T47D (cell line): ENCODE data around the gene SRSF1.
"Not testable (repeated sequence)": the region's sequence is repeated elsewhere in the genome, so short reads cannot be mapped to it uniquely, and the experiment has no call there.

Source experiments
- DNase-seq, 2 experiments: peaks; one replicate each; pipeline versions ENCODE4 v3.0.0 to v3.0.0-alpha.2; 2011 to 2012; ENCODE audit warnings: low read depth in 1 of 2, low spot score in 1 of 2
- JUND ChIP-seq: IDR thresholded peaks from 2 replicates; pipeline ENCODE4 v1.6.1; 2012; ENCODE audit warnings: low read depth
- in situ Hi-C: cut with HindIII; loops from 2 replicates; pipeline ENCODE4 v1.10.0; 2016; ENCODE audit warnings: low sequenced_read_pairs, low pct_unique_long_range_greater_than_20kb

SRSF1 gene

DNA sequence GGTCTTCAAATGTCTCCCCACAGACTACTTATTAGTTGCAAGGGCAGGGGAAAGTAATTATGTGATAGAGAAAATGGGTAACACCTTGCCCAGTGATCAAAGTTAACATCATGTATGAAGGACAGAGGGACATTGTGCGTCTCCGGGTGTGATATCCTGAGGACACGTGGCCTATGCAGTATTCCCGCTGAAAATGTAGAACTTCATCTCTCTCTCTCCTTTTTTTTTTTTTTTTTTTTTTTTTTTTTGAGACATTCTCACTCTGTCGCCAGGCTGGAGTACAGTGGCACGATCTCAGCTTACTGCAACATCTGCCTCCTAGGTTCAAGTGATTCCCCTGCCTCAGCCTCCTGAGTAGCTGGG lies 43.9 kb downstream of the SRSF1 start:
- TF ChIP-seq JUND = no peak
- in situ Hi-C loops = no loop called here
- DNase-seq = no peak

DNA sequence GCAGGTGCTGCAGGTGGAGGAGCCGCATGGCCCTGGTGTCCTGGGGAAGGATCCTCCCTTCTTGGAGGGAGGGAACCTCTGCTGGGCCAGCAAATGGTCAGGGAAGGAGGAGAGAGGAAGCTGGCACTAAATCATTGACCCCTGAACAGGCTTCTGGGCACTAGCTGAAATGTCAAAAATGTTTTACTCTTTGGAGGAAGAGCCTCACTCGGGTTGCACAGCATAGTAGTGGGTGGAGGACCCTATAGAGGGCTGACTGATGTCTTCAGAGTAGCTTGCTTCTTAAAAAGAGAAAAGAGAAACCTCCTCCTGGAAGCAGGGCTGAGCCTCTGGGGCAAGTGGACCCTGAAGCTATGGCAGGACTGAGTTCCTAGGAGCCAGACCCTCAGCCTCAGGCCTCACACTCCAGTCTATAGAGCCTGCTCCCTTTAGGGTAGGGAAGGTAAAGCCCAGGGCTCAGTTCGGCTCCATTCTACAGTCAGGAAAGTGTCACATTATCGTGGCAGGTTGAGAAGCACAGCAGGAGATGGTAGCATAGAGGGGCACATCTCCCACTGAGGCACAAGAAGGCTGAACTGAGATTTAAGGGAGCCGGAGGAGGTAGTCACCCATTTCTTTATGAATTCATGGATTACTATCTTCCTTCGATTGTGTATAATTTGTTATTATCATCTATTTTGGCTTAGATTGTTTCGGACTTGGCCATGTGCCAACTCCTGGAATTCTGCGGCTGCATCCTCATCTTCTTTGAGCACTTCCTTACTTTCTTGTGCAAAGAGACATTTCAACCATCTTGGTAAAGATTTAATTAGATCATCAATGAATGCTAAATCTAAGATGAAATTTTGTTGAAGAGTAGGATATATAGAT lies 44.5 kb downstream of the SRSF1 start:
- in situ Hi-C loops = no loop called here
- DNase-seq = no peak

DNA sequence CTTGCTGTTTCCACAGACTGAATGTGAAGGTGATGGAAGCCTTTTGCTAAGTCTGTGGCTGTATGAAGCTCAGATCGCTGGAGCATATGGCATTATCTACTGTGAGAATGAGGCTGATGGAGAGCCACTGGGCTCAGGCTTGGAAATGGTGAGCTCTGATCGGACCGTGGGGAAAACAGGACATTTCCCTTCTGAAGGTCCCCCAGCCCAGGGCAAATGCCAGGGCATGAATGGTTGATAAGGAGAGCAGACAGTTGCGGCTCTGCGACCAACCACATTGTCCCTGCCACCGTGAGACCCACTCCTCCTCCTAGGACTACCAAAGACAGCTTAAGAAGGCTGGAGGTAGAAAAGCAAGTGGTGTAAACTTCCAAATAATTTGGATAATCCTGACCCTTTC lies 47.1 kb downstream of the SRSF1 start:
- DNase-seq = no peak
- in situ Hi-C loops = no loop called here
- no peak for TF ChIP-seq JUND

More for the DNA sequence above, 44.5 kb downstream of the SRSF1 start:
- TF ChIP-seq JUND = no peak

DNA sequence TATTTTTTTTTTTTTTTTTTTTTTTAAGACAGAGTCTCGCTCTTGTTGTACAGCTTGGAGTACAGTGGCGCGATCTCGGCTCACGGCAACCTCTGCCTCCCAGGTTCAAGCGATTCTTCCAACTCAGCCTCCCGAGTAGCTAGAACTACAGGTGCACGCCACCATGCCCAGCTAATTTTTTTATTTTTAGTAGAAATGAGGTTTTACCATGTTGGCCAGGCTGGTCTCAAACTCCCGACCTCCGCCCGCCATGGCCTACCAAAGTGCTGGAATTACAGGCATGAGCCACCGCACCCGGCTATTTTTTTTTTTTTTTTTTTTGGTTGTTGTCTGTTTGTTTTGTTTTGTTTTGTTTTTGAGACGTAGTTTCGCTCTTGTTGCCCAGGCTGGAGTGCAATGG lies 48.7 kb downstream of the SRSF1 start:
- DNase-seq, in situ Hi-C loops: not testable (repeated sequence)

DNA sequence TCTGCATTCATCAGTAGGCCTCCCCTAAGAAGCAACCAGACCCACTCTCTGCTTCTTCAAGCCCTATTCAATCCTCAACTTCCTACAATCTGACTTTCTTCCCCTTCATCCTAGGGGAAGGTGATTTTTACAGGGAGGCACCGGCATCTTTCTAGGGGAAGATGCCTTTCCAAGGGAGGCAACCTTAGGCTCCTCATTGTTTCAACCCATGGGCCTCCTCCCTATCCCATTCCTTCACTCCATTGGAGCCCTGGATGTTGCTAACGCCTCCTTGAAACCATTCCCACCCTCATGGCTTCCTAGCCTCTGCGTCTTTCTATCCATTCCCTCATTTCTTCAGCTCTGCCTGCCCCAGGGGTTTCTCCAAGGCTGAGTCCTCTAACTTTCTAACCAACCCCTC lies 49.2 kb downstream of the SRSF1 start:
- no peak for DNase-seq
- in situ Hi-C loops = no loop called here
- no peak for TF ChIP-seq JUND

DNA sequence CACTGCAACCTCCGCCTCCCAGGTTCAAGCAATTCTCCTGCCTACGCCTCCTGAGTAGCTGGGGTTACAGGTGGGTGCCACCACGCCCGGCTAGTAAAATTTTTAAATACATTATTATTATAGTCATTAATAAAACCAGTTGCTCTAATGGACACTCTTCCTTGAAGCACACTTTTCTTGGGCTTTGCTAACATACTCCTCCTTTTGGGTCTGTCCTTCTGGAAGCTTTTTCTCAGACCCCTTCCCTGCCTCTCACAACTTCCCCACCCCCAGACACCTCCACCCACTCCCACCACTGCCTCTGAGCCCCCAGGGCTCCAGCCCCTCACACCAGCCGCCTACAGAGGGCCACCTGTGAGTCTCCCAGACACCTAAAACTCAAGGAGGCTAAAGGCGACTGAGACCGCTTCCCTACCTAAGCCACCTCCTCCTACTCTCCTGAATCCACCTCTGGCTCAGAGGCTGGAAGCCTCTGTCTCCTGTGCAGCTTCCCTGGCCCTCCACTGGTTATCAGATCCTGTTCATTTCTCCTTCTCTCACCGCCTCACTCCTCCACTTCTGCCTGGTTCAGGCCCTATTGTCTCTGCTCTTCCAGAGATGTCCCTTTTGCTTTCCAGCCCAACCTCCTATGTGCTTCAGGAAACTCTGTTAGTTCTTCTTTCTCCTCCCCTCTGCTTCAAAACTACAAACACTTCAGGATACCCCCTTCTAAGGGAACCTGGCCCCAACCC lies 49.8 kb downstream of the SRSF1 start:
- no peak for TF ChIP-seq JUND
- in situ Hi-C loops = no loop called here
- DNase-seq = no peak

DNA sequence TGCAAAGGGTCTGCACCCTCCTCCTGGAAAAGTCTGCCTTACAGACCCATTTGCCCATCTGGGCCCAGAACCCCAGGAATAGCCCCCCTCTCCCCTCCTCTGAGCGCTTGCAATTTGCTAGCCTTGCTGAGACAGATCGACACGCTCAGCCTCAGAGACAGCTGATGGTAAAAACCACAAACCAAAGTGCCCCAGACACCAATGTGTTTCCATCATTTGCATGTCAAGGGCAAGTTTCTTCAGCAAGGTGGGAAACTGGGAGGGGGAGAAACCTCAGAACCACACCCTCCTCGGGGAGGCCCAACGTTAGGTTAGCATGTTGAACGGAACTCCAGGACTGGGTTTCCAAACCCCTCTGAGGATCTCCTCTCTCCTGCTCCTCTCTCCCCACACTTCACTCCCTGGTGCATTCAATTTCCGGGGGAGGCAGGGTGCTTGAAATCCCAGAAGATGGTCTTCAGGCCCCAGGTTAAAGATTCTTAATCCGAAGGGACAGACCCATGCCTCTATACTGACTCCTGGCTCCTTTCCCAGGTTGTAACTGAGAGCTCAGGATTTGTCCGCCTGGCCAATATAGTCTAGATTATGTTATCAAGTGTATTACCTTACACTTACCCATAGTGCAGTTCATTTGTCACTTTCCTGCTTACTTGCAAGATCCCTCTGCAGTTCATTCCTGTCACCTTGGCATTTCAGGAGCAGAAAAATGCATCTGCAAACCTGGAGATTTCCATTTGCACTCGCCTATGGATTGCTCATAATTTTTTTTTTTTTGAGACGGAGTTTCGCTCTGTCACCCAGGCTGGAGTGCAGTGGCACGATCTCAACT lies 50.5 kb downstream of the SRSF1 start:
- in situ Hi-C loops = no loop called here
- DNase-seq = no peak
- TF ChIP-seq JUND = no peak

DNA sequence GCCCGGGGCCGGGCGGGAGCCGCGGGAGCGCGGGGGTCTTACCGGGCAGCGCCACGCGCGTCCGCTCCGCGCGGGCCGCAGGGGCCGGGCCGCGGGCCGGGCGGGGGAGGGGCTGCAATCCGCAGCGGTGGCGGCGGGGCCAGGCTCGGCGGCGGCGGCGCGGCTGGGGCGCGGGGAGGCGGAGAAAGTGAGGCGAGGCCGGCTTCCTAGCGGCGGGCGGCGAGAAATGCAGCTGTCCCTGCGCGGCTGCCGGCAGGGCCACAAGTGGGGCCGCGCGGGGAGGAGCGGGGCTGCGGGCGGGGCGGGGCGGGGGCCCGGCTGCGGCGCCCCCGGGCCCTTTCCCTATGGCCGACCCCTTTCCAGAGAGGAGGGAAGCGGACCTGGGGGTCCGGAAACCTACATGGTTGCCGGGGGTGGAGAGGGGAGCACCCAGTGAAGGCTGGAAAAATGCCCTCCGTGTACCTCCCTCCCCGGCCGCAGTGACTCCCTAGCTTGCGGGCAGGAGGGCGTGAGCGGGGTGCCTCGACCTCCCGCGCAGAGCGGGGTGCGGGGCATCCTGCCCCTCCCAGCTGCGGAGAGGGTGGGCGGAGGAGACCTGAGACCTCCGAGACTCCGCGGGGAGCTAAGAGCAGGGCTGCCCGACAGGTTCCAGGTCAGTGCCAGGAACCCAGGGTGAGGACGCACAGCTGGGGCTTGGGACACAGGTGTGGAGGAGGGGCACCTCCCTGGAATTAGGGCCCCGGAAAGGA lies 51.7 kb downstream of the SRSF1 start, which contains the start of gene CUEDC1:
Gene CUEDC1 (minus strand): TSS at position 230 of the 749 bp plus-strand sequence. CDS start 69,848 bp downstream, outside the sequence.
- in situ Hi-C loops = no loop called here
- peak; percentile 75 to 82 for DNase-seq
- no peak for TF ChIP-seq JUND

DNA sequence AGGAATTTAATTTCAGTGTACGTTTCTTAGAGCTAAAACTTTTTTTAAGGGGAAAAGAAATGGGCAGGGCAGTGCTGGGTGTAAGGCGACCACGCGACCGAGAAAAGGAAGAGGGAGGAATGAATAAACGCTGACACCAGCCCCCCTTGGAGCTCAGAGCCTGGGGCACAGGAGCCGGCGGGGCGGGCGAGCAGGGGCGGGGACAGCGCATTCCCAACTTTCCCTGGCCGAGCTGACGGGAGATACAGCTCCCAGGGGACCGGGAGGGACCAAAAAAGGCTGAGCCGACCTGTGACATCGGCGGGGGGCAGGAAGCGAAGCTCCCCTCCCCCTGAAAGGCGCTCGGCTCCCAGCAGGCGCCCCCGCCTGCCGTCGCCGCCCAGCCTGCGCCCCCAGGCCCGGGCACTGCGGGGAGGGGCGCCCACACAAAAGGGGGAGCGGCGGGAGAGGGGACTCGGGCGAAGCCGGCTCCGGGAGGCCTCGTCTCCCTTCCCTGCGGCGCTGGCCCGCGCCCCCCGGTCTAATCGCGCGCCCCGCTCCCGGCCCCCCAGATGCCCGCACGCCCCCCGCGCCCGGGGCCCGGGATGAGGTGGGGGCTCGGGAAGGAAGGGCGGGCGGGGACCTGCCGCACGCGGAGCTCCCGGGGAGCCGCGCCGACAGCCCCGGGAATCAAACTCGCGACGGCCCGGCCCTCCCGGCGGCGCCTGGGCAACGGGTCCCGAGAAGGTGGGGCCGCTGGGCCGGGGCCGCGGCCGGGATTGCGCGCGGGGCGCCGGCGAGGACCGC lies 52.5 kb downstream of the SRSF1 start:
- peak; percentile 65 to 90 for DNase-seq
- no peak for TF ChIP-seq JUND
- in situ Hi-C loops = no loop called here

DNA sequence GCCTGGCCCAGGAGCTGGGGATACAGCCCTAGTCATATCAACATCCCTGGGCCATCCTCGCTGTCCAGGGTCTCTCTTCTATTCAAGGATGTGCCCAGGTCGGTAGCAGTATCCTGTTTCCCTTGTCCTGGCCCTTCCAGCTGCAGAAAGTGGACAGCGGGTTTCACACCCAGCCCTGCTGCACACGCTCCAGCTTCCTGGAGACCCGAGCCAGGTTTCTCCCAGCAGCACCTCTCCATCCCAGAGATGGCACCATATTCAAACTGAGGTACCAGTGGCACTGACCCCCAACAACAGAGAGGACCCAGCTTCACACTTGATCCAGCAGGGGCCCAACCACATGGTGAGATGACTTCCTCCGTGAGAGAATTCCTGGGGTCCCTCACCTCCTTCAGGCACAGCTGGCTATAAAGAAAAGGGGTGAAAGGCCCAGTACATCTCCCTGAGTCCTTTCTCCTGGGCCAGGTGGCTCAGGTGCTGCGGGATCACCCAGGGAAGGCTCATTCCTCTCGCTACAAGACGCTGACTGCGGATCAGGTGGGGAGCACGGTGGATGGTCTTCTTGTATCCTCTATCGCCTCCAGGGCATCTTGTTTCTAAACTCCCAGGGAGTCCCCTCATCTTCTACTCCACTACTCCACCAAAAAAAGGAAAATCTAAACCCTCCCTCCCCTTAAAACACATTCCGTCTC lies 53.2 kb downstream of the SRSF1 start:
- TF ChIP-seq JUND = no peak
- in situ Hi-C loops = no loop called here
- DNase-seq = no peak
